ENCODE results near the gene TMEM81. TPM values are rescaled to one million over a fixed set of nuclear protein-coding genes. Genes with fewer than 3 reads are reported as not detected.

Gene TMEM81
- 1.4 TPM for total RNA-seq (2013)
- 1 to 10 TPM in 1 of 3 donors, under 1 TPM in 2; 0.17 to 1.5 (median 0.36) TPM for polyA plus RNA-seq
- 0.42 TPM in 1 of 2 replicates, not detected in the other for polyA minus RNA-seq
- 0.29 to 5.3 (median 2.0) reads per million in 11 experiments for total RNA-seq

GRCh38 chr1:205084360-205084759 is at the start of gene TMEM81:
TMEM81 (minus strand) TSS chr1:205084460; CDS start chr1:205084320, 140 bp downstream.
- H3K9me3 Mint-ChIP-seq, result no peaks in the 10 kb centered on the region
- TF ChIP-seq CTCF (IDR thresholded peaks at IDR 0.05), result no peak
- no peak for DNase-seq
- Histone ChIP-seq H2AFZ (ENCODE audit: insufficient read depth, low read depth, low read length, poor library complexity, severe bottlenecking) (no peak within 1 kb of the TSS), H3K4me1 (ENCODE audit: control insufficient read depth in 1 of 2, insufficient read depth in 2 of 2, low read length in 2 of 2) (no peaks in the 10 kb centered on the region), H3K36me3 (replicated peaks in 1 of 2; ENCODE audit: control insufficient read depth in 1 of 2, insufficient read depth in 2 of 2, low read length in 2 of 2) (peaks cover 54 to 71% of the 10 kb centered on the region in 2 donors), H3K4me2 (replicated peaks; ENCODE audit: extremely low read depth, low read length, poor library complexity, severe bottlenecking) (no peak within 1 kb of the TSS), H3K27me3 (ENCODE audit: control insufficient read depth in 2 of 2, insufficient read depth in 2 of 2, low read length in 2 of 2) (no peaks in the 10 kb centered on the region), H4K20me1 (ENCODE audit: insufficient read depth, low read length) (no peaks in the 10 kb centered on the region), H3K9ac (ENCODE audit: insufficient read depth, low read length, poor library complexity, severe bottlenecking) (no peak within 1 kb of the TSS), H3K9me3 (replicated peaks in 1 of 2; ENCODE audit: control insufficient read depth in 1 of 2, insufficient read depth in 1 of 2, low read length in 2 of 2) (no peaks in the 10 kb centered on the region), H3K4me3 (replicated peaks in 1 of 3; ENCODE audit: low read depth in 2 of 3, low read length in 3 of 3) (no peak within 1 kb of the TSS), H3K27ac (ENCODE audit: low read depth in 1 of 2, low read length in 2 of 2) (no peak within 1 kb of the TSS), H3K79me2 (ENCODE audit: insufficient read depth, low read length) (no peaks in the 10 kb centered on the region)
- 100% methylated on average over 1 of the region's 2 CpGs for WGBS (ENCODE audit: insufficient coverage)
- no peak within 1 kb of the TSS for H3K4me3 Mint-ChIP-seq
- no peaks in the 10 kb centered on the region for H3K27me3 Mint-ChIP-seq (ENCODE audit: low read depth in 3 of 3)
- intact Hi-C loops (cut with micrococcal nuclease), result no loop called here
- H3K27ac Mint-ChIP-seq, result peak within 1 kb of the TSS in 1 of 7 donors; percentile 38
- peaks cover 52 to 64% of the 10 kb centered on the region in 2 donors for H3K36me3 Mint-ChIP-seq
- H3K4me1 Mint-ChIP-seq, result no peaks in the 10 kb centered on the region

GRCh38 chr1:205133287-205133686 is 49.0 kb upstream of the TMEM81 start:
- intact Hi-C loops (cut with micrococcal nuclease), result no loop called here
- Mint-ChIP-seq H3K4me3 (no peak overlapping the region), H3K4me1 (peaks cover 5% of the 10 kb centered on the region), H3K9me3 (no peaks in the 10 kb centered on the region), H3K27me3 (ENCODE audit: low read depth in 3 of 3) (no peaks in the 10 kb centered on the region), H3K27ac (no peak overlapping the region), H3K36me3 (no peaks in the 10 kb centered on the region)
- TF ChIP-seq CTCF (IDR thresholded peaks at IDR 0.05), result no peak
- Histone ChIP-seq H3K27me3 (ENCODE audit: control insufficient read depth in 2 of 2, insufficient read depth in 2 of 2, low read length in 2 of 2) (no peaks in the 10 kb centered on the region), H3K9ac (ENCODE audit: insufficient read depth, low read length, poor library complexity, severe bottlenecking) (no peak overlapping the region), H3K27ac (ENCODE audit: low read depth in 1 of 2, low read length in 2 of 2) (no peak overlapping the region), H2AFZ (ENCODE audit: insufficient read depth, low read depth, low read length, poor library complexity, severe bottlenecking) (no peak overlapping the region), H3K79me2 (ENCODE audit: insufficient read depth, low read length) (no peaks in the 10 kb centered on the region), H3K9me3 (replicated peaks in 1 of 2; ENCODE audit: control insufficient read depth in 1 of 2, insufficient read depth in 1 of 2, low read length in 2 of 2) (no peaks in the 10 kb centered on the region), H3K4me2 (replicated peaks; ENCODE audit: extremely low read depth, low read length, poor library complexity, severe bottlenecking) (no peak overlapping the region), H4K20me1 (ENCODE audit: insufficient read depth, low read length) (no peaks in the 10 kb centered on the region), H3K36me3 (replicated peaks in 1 of 2; ENCODE audit: control insufficient read depth in 1 of 2, insufficient read depth in 2 of 2, low read length in 2 of 2) (no peaks in the 10 kb centered on the region), H3K4me3 (replicated peaks in 1 of 3; ENCODE audit: low read depth in 2 of 3, low read length in 3 of 3) (no peak overlapping the region), H3K4me1 (ENCODE audit: control insufficient read depth in 1 of 2, insufficient read depth in 2 of 2, low read length in 2 of 2) (peaks cover 4 to 5% of the 10 kb centered on the region in 2 donors)
- 100% methylated on average over 1 of the region's 1 CpG for WGBS (ENCODE audit: insufficient coverage)
- no peak for DNase-seq

All from CD14-positive monocyte (primary cell).